K562 (cell line): Measurements from ENCODE around the gene RAB5A. TPM values are rescaled to one million over a fixed set of nuclear protein-coding genes. Genes with fewer than 3 reads are reported as not detected.

Experiments
- ARID1B ChIP-seq: fragments of 450-650 bp; IDR thresholded peaks from 2 replicates; pipeline ENCODE4 v1.6.1; 2016; ENCODE audit warnings: antibody characterized with exemption, mild to moderate bottlenecking, inconsistent platforms
- CHD1 ChIP-seq: fragments of 200-600 bp; sonication (generic); IDR thresholded peaks from one replicate; pipeline ENCODE4 v1.6.1; 2012; ENCODE audit warnings: mild to moderate bottlenecking, moderate library complexity, low read length, inconsistent platforms
- DACH1 ChIP-seq: fragments of 450-650 bp; IDR thresholded peaks from 2 replicates; pipeline ENCODE4 v1.6.1; 2018; ENCODE audit not compliant: partially characterized antibody
- FOSL1 ChIP-seq: fragments of 200-800 bp; sonication (Bioruptor generic); conservative IDR thresholded peaks from 2 replicates; pipeline ENCODE4 v1.6.1; 2016; ENCODE audit warnings: missing genetic modification characterization, missing compliant biosample characterization
- FOXJ2 ChIP-seq: fragments of 200-800 bp; sonication (Bioruptor generic); IDR thresholded peaks from 2 replicates; pipeline ENCODE4 v1.6.1; 2016; ENCODE audit warnings: missing genetic modification characterization, missing compliant biosample characterization
- HDAC2 ChIP-seq: fragments of 450-650 bp; IDR thresholded peaks from 2 replicates; pipeline ENCODE4 v1.6.1; 2016; ENCODE audit warnings: mild to moderate bottlenecking
- JUND ChIP-seq, 2 experiments: IDR thresholded peaks; 2 replicates in 1 of 2; 3 replicates in 1 of 2; pipeline ENCODE4 v1.6.1; 2011; ENCODE audit warnings: borderline replicate concordance in 2 of 2, low read depth in 2 of 2, low read length in 2 of 2, improper control_type of control experiment in 1 of 2, missing biosample characterization in 1 of 2, missing genetic modification characterization in 1 of 2, missing genetic modification reagents in 1 of 2
- MAFG ChIP-seq: fragments of 450-650 bp; conservative IDR thresholded peaks from 2 replicates; pipeline ENCODE4 v1.6.1; 2016; ENCODE audit warnings: missing genetic modification characterization, missing compliant biosample characterization
- PTRF ChIP-seq: fragments of 450-650 bp; IDR thresholded peaks from 2 replicates; pipeline ENCODE4 v1.6.1; 2016; ENCODE audit warnings: mild to moderate bottlenecking, missing genetic modification characterization, missing compliant biosample characterization
- SRSF1 ChIP-seq: fragments of 200-400 bp; formaldehyde crosslinking; IDR thresholded peaks from 2 replicates; pipeline ENCODE4 v1.6.1; 2017; ENCODE audit warnings: mild to moderate bottlenecking, low read depth, low read length, moderate library complexity
- polyA plus RNA-seq, 8 experiments: library from polyadenylated mRNA; depleted of rRNA in 4 of 8; stranded (reverse) in 5 of 8; unstranded in 3 of 8; fragments of >200 nt; fragmentation: Nextera tagmentation in 2 of 8; fragmentation: Illumina TruSeq in 1 of 8; extraction: Ambion mirVana in 2 of 8; extraction: Trizol in 1 of 8; gene quantifications; 2 replicates each; pipeline versions ENCODE4 v1.2.1 to v1.2.3, GENCODE V29; 2011 to 2014; ENCODE audit warnings: inconsistent platforms in 1 of 8, missing spikeins in 1 of 8
- total RNA-seq, 7 experiments: library from RNA; depleted of rRNA in 6 of 7; stranded (reverse); fragments of >200 nt in 6 of 7; fragmentation: Illumina TruSeq in 2 of 7; extraction: Trizol in 2 of 7; gene quantifications; 2 replicates each; pipeline versions ENCODE4 v1.2.1 to v1.2.3, GENCODE V29; 2011 to 2021; ENCODE audit warnings: low replicate concordance in 1 of 7
- TF ChIP-seq, protein P1 (sequence below): fragments of 450-650 bp; conservative IDR thresholded peaks from 2 replicates; pipeline ENCODE4 v1.6.1; 2016; ENCODE audit warnings: missing genetic modification characterization, low read depth, mild to moderate bottlenecking, missing compliant biosample characterization, moderate library complexity
- TF ChIP-seq, protein P2 (sequence below): sonication (generic); IDR thresholded peaks from 2 replicates; pipeline ENCODE4 v1.6.1; 2016
- TF ChIP-seq, protein P3 (sequence below): fragments of 450-650 bp; IDR thresholded peaks from 2 replicates; pipeline ENCODE4 v1.6.1; 2016; ENCODE audit warnings: borderline replicate concordance
- TF ChIP-seq, protein P4 (sequence below), 2 experiments: fragments of 450-650 bp in 1 of 2; sonication (generic) in 1 of 2; formaldehyde crosslinking in 1 of 2; IDR thresholded peaks; 2 replicates each; pipeline versions ENCODE4 v1.7.1 to v1.9.0; 2016 to 2022; ENCODE audit warnings: inconsistent platforms in 1 of 2, mild to moderate bottlenecking in 1 of 2, missing genetic modification reagents in 1 of 2

Gene RAB5A
- total and polyA plus RNA-seq, 9 of the 15 experiments (the other 6 are each of a cell fraction or from before 2014, with no cell fraction given) = 28.3 to 64.2 (median 49.0) TPM

DNA sequence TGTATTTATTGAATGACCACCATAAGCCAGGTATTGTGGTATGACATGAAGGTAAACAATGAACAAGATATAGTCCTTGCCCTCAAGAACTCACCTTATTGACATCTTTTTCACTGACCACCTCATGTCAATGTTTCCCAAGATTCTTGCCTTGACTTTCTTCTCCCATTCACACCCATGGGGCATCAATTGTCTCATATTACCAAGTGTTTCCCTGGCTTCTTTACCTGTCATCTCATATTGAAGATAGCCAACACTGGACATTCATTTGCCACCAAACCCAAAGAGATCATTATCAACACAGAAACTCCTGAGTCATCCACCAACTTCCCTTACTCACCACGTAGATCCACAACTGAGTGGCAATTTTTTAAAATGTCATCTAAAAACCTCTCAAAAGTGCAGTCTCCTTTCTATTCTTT, 15.1 kb upstream of the RAB5A start (continued):
- TF ChIP-seq, protein P1, sequence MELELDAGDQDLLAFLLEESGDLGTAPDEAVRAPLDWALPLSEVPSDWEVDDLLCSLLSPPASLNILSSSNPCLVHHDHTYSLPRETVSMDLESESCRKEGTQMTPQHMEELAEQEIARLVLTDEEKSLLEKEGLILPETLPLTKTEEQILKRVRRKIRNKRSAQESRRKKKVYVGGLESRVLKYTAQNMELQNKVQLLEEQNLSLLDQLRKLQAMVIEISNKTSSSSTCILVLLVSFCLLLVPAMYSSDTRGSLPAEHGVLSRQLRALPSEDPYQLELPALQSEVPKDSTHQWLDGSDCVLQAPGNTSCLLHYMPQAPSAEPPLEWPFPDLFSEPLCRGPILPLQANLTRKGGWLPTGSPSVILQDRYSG = peak; percentile 55; the same call in 1 of the 2 replicates
- TF ChIP-seq, protein P2, sequence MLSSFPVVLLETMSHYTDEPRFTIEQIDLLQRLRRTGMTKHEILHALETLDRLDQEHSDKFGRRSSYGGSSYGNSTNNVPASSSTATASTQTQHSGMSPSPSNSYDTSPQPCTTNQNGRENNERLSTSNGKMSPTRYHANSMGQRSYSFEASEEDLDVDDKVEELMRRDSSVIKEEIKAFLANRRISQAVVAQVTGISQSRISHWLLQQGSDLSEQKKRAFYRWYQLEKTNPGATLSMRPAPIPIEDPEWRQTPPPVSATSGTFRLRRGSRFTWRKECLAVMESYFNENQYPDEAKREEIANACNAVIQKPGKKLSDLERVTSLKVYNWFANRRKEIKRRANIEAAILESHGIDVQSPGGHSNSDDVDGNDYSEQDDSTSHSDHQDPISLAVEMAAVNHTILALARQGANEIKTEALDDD = no peak
- no peak for TF ChIP-seq DACH1
- TF ChIP-seq, protein P3, sequence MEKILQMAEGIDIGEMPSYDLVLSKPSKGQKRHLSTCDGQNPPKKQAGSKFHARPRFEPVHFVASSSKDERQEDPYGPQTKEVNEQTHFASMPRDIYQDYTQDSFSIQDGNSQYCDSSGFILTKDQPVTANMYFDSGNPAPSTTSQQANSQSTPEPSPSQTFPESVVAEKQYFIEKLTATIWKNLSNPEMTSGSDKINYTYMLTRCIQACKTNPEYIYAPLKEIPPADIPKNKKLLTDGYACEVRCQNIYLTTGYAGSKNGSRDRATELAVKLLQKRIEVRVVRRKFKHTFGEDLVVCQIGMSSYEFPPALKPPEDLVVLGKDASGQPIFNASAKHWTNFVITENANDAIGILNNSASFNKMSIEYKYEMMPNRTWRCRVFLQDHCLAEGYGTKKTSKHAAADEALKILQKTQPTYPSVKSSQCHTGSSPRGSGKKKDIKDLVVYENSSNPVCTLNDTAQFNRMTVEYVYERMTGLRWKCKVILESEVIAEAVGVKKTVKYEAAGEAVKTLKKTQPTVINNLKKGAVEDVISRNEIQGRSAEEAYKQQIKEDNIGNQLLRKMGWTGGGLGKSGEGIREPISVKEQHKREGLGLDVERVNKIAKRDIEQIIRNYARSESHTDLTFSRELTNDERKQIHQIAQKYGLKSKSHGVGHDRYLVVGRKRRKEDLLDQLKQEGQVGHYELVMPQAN = peak; percentile 37; the same call in 1 of the 2 replicates
- peak; percentile 87 for TF ChIP-seq ARID1B
- TF ChIP-seq SRSF1 = no peak
- TF ChIP-seq FOSL1 (tag) = peak; percentile 91
- no peak for TF ChIP-seq CHD1
- TF ChIP-seq MAFG (tag) = peak; percentile 99
- peak; percentile 84 for TF ChIP-seq JUND (IDR thresholded peaks at IDR 0.05; ENCODE audit: borderline replicate concordance, low read depth, low read length)
- TF ChIP-seq JUND (tag; IDR thresholded peaks at IDR 0.05; ENCODE audit: borderline replicate concordance, low read depth, low read length) = peak; percentile 89; the same call in 2 of the 3 replicates
- TF ChIP-seq HDAC2 = peak; percentile 76; the same call in 1 of the 2 replicates
- peak; percentile 78 for TF ChIP-seq FOXJ2
- TF ChIP-seq, protein P4, sequence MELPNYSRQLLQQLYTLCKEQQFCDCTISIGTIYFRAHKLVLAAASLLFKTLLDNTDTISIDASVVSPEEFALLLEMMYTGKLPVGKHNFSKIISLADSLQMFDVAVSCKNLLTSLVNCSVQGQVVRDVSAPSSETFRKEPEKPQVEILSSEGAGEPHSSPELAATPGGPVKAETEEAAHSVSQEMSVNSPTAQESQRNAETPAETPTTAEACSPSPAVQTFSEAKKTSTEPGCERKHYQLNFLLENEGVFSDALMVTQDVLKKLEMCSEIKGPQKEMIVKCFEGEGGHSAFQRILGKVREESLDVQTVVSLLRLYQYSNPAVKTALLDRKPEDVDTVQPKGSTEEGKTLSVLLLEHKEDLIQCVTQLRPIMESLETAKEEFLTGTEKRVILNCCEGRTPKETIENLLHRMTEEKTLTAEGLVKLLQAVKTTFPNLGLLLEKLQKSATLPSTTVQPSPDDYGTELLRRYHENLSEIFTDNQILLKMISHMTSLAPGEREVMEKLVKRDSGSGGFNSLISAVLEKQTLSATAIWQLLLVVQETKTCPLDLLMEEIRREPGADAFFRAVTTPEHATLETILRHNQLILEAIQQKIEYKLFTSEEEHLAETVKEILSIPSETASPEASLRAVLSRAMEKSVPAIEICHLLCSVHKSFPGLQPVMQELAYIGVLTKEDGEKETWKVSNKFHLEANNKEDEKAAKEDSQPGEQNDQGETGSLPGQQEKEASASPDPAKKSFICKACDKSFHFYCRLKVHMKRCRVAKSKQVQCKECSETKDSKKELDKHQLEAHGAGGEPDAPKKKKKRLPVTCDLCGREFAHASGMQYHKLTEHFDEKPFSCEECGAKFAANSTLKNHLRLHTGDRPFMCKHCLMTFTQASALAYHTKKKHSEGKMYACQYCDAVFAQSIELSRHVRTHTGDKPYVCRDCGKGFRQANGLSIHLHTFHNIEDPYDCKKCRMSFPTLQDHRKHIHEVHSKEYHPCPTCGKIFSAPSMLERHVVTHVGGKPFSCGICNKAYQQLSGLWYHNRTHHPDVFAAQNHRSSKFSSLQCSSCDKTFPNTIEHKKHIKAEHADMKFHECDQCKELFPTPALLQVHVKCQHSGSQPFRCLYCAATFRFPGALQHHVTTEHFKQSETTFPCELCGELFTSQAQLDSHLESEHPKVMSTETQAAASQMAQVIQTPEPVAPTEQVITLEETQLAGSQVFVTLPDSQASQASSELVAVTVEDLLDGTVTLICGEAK (IDR thresholded peaks at IDR 0.05) = no peak
- TF ChIP-seq, protein P4 (CRISPR knock-in tag; IDR thresholded peaks at IDR 0.05) = no peak
- 0 out of 2 replicates have a peak, but pooled peaks have one; percentile 23 for TF ChIP-seq PTRF (tag)
